ENCODE data around the gene KRT33B. TPM values are rescaled to one million over a fixed set of nuclear protein-coding genes. Genes with fewer than 3 reads are reported as not detected.
"Not testable (repeated sequence)": the region's sequence is repeated elsewhere in the genome, so short reads cannot be mapped to it uniquely, and the experiment has no call there.

The KRT33B gene
- total RNA-seq, 2 donors from 2014 or later, result not detected

DNA sequence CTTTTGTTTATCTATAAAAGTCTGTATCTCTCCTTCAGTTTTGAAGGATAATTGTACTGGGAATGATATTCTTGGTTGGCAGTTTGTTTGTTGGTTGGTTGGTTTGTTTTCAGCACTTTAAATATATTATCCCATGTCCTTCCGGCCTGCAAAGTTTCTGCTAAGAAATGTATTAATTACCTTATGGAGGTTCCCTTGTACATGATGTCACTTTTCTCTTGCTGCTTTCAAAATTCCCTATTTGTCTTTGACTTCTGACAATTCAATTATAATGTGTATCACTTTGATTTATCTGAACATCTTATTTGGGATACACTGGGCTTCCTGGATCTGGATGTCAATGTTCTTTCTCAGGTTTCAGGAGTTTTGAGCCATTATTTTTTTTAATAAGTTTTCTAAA is 16.6 kb upstream of the KRT33B start:
- Mint-ChIP-seq H3K27me3 (no peaks in the 10 kb centered on the region), H3K27ac (no peak overlapping the region), H3K4me1 (no peaks in the 10 kb centered on the region), H3K36me3 (ENCODE audit: low read depth) (no peaks in the 10 kb centered on the region), H3K4me3 (no peak overlapping the region)
- ATAC-seq (no peak), DNase-seq (no peak)
- H3K9me3 ChIP-seq (ENCODE audit: control insufficient read depth, low read length, poor library complexity, severe bottlenecking), result peaks cover 10% of the 10 kb centered on the region

GRCh38 chr17:41383690-41384089 is 14.1 kb upstream of the KRT33B start:
- Mint-ChIP-seq H3K4me3 (no peak overlapping the region), H3K4me1 (no peaks in the 10 kb centered on the region), H3K27me3 (no peaks in the 10 kb centered on the region), H3K36me3 (ENCODE audit: low read depth) (no peaks in the 10 kb centered on the region), H3K27ac (no peak overlapping the region)
- H3K9me3 ChIP-seq (ENCODE audit: control insufficient read depth, low read length, poor library complexity, severe bottlenecking), result peaks cover 10% of the 10 kb centered on the region
- DNase-seq (no peak), ATAC-seq (no peak)

DNA sequence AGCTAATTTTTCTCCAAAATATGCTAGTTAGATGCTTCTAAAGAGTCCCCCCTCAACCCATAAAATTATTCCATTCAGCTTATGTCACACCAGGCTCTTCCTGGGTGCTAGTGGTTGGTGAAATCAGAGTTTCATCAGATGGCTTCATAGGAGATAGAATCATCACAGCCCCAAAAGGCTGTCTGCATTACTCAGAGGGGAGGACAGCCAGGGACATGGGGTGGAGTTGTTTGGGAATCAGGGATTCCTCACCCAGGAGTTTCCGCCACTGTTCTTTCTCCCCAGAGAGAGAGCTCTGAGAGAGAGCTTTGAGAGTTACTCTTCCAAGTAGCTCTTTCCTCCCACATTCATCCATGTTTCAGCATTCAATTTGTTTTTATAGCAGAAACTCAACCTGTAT is 12.8 kb upstream of the KRT33B start:
- Mint-ChIP-seq H3K36me3 (ENCODE audit: low read depth) (no peaks in the 10 kb centered on the region), H3K27me3 (no peaks in the 10 kb centered on the region), H3K27ac (no peak overlapping the region), H3K4me3 (no peak overlapping the region), H3K4me1 (peaks cover 2% of the 10 kb centered on the region)
- ATAC-seq (no peak), DNase-seq (no peak)
- H3K9me3 ChIP-seq (ENCODE audit: control insufficient read depth, low read length, poor library complexity, severe bottlenecking), result peaks cover 10% of the 10 kb centered on the region

DNA sequence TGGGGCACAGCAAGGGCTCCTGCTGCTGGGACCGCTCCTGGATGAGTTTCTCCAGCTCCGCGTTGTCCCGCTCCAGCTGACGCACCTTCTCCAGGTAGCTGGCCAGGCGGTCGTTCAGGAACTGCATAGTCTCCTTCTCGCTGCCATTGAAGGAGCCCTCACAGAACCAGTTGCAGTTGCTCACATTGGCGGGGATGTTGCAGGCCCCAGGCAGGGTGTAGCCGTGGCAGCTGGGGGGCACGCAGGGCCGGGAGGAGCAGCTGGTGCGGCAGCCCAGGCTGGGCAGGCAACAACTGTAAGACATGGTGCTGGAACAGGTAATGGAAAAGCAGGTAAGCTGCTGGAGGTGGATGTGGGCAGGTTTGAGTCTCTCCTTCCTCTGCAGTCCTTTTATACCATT is 12.3 kb upstream of the KRT33B start, which contains the start of gene KRT34:
TSS of gene KRT34 (minus strand) at position 364 of the 400 bp plus-strand sequence. CDS start at position 304, 60 bp downstream.
- not testable (repeated sequence) for H3K27me3 Mint-ChIP-seq; DNase-seq; H3K4me1 Mint-ChIP-seq; H3K4me3 Mint-ChIP-seq; H3K9me3 ChIP-seq (ENCODE audit: control insufficient read depth, low read length, poor library complexity, severe bottlenecking); H3K36me3 Mint-ChIP-seq (ENCODE audit: low read depth); H3K27ac Mint-ChIP-seq; ATAC-seq

GRCh38 chr17:41380091-41380490 is 10.5 kb upstream of the KRT33B start:
- H3K4me1 Mint-ChIP-seq; H3K4me3 Mint-ChIP-seq; DNase-seq; ATAC-seq; H3K36me3 Mint-ChIP-seq (ENCODE audit: low read depth); H3K27me3 Mint-ChIP-seq; H3K27ac Mint-ChIP-seq; H3K9me3 ChIP-seq (ENCODE audit: control insufficient read depth, low read length, poor library complexity, severe bottlenecking): not testable (repeated sequence)

DNA sequence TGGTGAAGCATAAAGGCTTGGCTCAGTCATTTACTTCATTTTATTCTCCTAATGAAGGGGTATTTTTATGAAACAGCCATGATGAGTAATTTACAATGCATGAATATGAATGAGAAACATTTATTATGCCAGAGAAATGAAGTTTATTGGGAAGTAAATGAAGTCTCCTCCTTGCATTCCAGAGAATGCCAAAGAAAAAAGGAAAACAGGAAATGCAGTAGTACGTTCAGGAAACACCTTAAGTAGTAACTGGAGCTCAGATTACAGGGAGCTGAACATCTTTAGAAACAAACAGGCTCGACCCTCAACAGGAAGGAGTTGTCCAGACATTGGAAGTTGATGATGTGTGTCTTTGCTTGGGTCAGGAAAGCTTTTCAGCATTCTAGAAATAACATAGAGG is 7.9 kb upstream of the KRT33B start:
- DNase-seq (no peak), ATAC-seq (no peak)
- Mint-ChIP-seq H3K27me3 (no peaks in the 10 kb centered on the region), H3K4me3 (no peak overlapping the region), H3K36me3 (ENCODE audit: low read depth) (no peaks in the 10 kb centered on the region), H3K27ac (no peak overlapping the region), H3K4me1 (peaks cover 5% of the 10 kb centered on the region)
- no peaks in the 10 kb centered on the region for H3K9me3 ChIP-seq (ENCODE audit: control insufficient read depth, low read length, poor library complexity, severe bottlenecking)

DNA sequence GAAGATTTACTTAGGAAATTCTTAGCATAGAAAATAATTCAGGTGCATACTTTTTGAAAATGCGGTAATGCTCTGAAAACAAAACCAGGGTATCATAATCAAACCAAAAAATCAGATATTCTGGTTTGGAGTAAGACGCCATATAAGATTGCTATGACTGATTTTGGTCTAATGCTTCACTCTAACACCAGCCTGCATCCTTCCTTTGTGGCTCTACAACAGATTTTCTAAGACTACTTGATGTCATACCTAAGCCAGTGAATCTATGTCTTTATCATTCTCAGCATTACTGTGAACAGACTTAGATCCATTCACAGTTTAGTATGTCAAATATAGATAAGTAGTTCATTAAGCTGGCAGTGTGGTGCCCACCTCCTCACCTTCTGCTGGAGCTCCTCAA is 590 bp downstream of the KRT33B start:
- peaks cover 4% of the 10 kb centered on the region for H3K4me1 Mint-ChIP-seq
- peak overlapping the region; percentile 4 for H3K27ac Mint-ChIP-seq
- DNase-seq (no peak), ATAC-seq (no peak)
- peaks cover 5% of the 10 kb centered on the region for H3K27me3 Mint-ChIP-seq
- H3K9me3 ChIP-seq (ENCODE audit: control insufficient read depth, low read length, poor library complexity, severe bottlenecking), result no peaks in the 10 kb centered on the region
- H3K4me3 Mint-ChIP-seq, result no peak overlapping the region
- H3K36me3 Mint-ChIP-seq (ENCODE audit: low read depth), result no peaks in the 10 kb centered on the region

- Mint-ChIP-seq H3K36me3 (ENCODE audit: low read depth) (no peaks in the 10 kb centered on the region), H3K27me3 (peaks cover 5% of the 10 kb centered on the region), H3K4me1 (peaks cover 4% of the 10 kb centered on the region), H3K4me3 (no peak overlapping the region), H3K27ac (no peak overlapping the region)
- no peaks in the 10 kb centered on the region for H3K9me3 ChIP-seq (ENCODE audit: control insufficient read depth, low read length, poor library complexity, severe bottlenecking)
- ATAC-seq (no peak), DNase-seq (no peak)
Measured at GRCh38 chr17:41367426-41368075, 2.1 kb downstream of the KRT33B start.

DNA sequence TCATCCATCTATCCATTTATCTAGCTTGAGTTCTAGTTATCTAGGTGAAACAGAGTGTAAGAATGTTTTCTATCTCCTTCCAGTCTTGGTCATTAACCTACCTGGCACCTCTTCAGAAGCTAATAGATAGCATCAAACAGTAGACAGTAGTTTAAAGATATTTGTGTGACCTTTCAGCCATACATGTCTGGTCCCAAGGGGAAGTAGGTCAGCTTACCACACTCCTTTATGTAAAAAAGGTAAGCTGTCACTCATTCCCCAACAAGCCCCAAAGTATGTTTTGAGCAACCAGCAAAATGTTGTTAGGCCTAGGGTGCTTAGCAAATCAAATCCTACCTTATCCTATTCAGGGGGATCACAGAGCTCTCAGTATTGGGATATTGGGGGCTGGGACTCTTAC is 3.5 kb downstream of the KRT33B start:
- Mint-ChIP-seq H3K27ac (no peak overlapping the region), H3K36me3 (ENCODE audit: low read depth) (no peaks in the 10 kb centered on the region), H3K4me1 (peaks cover 4% of the 10 kb centered on the region), H3K27me3 (peaks cover 5% of the 10 kb centered on the region), H3K4me3 (no peak overlapping the region)
- ATAC-seq (no peak), DNase-seq (no peak)
- H3K9me3 ChIP-seq (ENCODE audit: control insufficient read depth, low read length, poor library complexity, severe bottlenecking), result no peaks in the 10 kb centered on the region

GRCh38 chr17:41363881-41364280 is 5.7 kb downstream of the KRT33B start:
- H3K36me3 Mint-ChIP-seq (ENCODE audit: low read depth), result no peaks in the 10 kb centered on the region
- H3K9me3 ChIP-seq (ENCODE audit: control insufficient read depth, low read length, poor library complexity, severe bottlenecking), result no peaks in the 10 kb centered on the region
- no peaks in the 10 kb centered on the region for H3K27me3 Mint-ChIP-seq
- ATAC-seq (no peak), DNase-seq (no peak)
- H3K27ac Mint-ChIP-seq, result peak overlapping the region; percentile 39
- H3K4me1 Mint-ChIP-seq, result peaks cover 4% of the 10 kb centered on the region
- no peak overlapping the region for H3K4me3 Mint-ChIP-seq

DNA sequence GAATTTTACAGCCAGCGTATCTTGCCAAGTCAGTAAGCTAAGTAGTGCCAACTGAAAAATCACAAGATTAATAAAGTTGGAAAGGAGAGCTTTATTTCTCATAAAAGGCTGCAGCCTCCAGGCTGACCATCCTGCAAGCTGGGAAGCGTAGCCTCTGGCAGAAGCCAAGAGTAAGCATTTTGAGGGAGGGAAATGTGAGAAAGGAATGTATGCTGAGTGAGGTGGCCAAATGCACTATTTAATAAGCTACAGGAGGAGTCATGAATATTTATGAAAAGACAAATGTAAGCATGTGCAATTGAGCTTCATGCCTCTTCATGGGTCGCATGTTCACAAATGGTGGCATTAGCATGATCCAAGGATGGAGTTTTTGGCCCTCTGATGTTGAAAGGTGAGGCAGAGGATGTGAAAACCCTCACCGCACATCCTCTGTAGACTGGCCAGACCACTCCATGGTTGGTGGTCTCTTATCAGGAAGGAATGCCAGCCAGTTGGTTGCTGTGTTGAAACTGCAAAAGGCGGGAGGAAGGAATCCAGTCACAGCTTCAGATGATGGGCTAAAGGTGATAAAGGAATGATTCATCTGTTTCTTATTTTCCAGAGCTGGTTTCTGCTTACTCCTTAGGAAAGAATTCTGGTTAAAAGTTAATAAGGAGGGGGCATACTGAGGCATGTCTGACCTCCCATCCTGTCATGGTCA is 9.2 kb downstream of the KRT33B start:
- H3K9me3 ChIP-seq (ENCODE audit: control insufficient read depth, low read length, poor library complexity, severe bottlenecking), result peaks cover 3% of the 10 kb centered on the region
- H3K4me1 Mint-ChIP-seq, result no peaks in the 10 kb centered on the region
- no peak overlapping the region for H3K27ac Mint-ChIP-seq
- ATAC-seq, result no peak
- no peak overlapping the region for H3K4me3 Mint-ChIP-seq
- no peaks in the 10 kb centered on the region for H3K27me3 Mint-ChIP-seq
- DNase-seq, result no peak
- H3K36me3 Mint-ChIP-seq (ENCODE audit: low read depth), result no peaks in the 10 kb centered on the region

DNA sequence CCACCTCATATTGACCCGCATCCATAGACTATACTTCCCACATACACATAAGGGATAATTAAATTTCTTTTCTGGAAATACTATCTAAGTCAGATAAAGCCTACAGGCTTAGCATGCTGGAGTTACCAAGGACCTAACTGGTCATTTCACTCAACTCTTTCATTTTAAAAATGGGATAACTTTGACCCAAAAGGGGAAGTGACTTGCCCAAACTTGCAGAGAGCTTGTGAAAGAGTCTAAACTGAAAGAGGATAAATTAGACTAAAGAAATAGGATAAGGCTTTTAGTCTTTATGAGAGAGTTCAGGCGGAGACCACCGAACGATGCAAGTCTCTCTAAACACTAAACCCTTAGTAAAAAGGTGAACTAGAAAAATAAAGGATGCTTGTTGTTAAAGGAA is 15.1 kb downstream of the KRT33B start:
- DNase-seq (no peak), ATAC-seq (no peak)
- Mint-ChIP-seq H3K27me3 (no peaks in the 10 kb centered on the region), H3K27ac (no peak overlapping the region), H3K4me3 (no peak overlapping the region), H3K36me3 (ENCODE audit: low read depth) (no peaks in the 10 kb centered on the region), H3K4me1 (peaks cover 5% of the 10 kb centered on the region)
- peaks cover 3% of the 10 kb centered on the region for H3K9me3 ChIP-seq (ENCODE audit: control insufficient read depth, low read length, poor library complexity, severe bottlenecking)

- H3K9me3 ChIP-seq (ENCODE audit: control insufficient read depth, low read length, poor library complexity, severe bottlenecking), result peaks cover 3% of the 10 kb centered on the region
- no peaks in the 10 kb centered on the region for H3K36me3 Mint-ChIP-seq (ENCODE audit: low read depth)
- ATAC-seq (no peak), DNase-seq (no peak)
- no peak overlapping the region for H3K27ac Mint-ChIP-seq
- H3K4me1 Mint-ChIP-seq, result peaks cover 5% of the 10 kb centered on the region
- H3K4me3 Mint-ChIP-seq, result no peak overlapping the region
- no peaks in the 10 kb centered on the region for H3K27me3 Mint-ChIP-seq
Measured at GRCh38 chr17:41352597-41353366, 16.8 kb downstream of the KRT33B start.
